GM18858 (cell line): ENCODE data around the gene ZNF365.
"Not testable (repeated sequence)": the region's sequence is repeated elsewhere in the genome, so short reads cannot be mapped to it uniquely, and the experiment has no call there.

ENCODE experiments used
- ATAC-seq: cut with Tn5 transposase; IDR thresholded peaks from one replicate; pipeline ENCODE4 v1.9.1; 2021; ENCODE audit not compliant: unreplicated experiment

Gene ZNF365

DNA sequence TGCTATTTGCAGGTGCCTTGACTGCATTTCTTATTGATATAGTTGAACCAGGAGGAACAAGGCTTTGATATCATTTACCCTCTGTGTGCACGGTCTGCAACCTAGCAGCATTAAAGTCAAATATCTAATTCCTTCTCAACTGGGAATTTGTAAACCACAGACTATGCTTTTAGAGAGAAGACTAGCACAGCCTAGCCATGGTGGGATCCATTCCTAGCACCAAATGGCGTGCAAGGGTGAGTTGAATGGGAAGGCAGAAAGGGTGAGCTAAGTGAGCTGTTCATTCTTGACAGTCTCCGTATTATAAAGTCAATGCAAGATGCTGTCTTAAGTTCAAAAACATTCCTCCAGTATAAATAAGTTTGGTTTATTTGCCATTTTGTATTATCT, 2.9 kb downstream of the ZNF365 start:
- no peak for ATAC-seq

- ATAC-seq, result no peak
These were observed 3.8 kb downstream of the ZNF365 start for GRCh38 chr10:62377966-62378365.

DNA sequence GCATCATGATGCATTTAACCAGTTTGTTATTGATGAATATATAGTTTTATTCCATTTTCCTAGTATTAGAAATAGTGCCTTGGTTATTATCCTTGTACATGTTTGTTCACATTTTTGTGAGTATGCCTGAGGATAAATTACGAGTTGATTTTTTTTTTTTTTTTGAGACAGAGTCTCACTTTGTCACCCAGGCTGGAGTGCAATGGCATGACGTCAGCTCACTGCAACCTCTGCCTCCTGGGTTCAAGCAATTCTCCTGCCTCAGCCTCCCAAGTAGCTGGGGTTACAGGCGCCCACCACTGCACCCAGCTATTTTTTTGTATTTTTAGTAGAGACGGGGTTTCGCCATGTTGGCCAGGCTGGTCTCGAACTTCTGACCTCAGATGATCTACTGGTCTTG, 4.7 kb downstream of the ZNF365 start:
- not testable (repeated sequence) for ATAC-seq

- no peak for ATAC-seq
These were observed 5.2 kb downstream of the ZNF365 start for GRCh38 chr10:62379394-62379793.

DNA sequence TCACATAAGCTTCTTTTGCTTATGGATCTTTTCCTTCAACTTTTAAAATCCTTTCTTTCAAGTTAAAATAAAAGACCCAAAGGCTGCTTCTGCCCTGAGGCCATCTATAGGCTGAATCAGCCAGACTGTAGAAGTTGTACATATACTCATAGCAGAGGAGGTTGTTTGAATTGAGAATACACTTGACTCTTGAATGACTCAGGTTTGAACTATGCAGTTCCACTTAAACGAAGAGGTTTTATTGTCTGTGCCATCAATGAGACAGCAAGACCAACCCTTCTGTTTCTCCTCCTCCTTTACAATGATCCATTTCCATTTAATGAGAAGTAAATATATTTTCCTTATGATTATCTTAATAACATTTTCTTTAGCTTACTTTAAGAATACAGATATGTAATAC, 5.8 kb downstream of the ZNF365 start:
- no peak for ATAC-seq

DNA sequence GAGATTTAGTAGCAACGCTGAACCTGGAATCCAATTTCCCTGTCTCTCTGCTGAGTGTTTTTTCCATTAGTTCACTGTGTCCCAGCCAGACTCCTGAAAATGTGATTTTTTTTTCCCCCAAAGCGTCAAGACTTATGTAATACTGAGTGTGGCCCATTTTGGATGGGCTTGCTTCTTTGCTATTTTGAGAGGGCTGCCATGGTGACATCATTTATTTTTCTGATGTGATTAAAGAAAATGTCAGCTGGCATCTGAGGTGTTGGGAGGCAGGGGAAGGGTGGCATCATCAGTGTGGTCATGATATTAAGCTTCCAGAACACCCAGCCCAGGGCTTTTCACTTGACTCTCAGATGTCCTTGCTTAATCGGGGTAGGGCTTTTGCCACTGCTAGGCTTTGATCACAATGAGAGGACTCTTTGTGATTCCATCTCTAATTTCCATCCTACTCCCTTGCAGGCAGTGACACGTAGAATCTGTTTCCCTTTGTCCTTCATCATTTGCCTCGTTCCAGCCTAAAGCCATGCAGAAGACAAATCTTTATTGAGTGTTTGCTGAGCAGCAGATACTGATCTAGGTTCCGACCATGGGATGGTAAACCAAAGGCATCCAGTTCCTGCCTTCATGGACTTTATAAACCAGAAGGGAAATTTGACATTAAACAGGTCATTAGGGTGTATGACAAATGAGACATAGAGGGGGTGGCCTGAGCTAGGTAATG, 7.4 kb downstream of the ZNF365 start:
- no peak for ATAC-seq

GRCh38 chr10:62382831-62383230, 8.7 kb downstream of the ZNF365 start:
- no peak for ATAC-seq

- peak; percentile 85 for ATAC-seq
These were observed 9.9 kb downstream of the ZNF365 start for GRCh38 chr10:62384057-62384446.

DNA sequence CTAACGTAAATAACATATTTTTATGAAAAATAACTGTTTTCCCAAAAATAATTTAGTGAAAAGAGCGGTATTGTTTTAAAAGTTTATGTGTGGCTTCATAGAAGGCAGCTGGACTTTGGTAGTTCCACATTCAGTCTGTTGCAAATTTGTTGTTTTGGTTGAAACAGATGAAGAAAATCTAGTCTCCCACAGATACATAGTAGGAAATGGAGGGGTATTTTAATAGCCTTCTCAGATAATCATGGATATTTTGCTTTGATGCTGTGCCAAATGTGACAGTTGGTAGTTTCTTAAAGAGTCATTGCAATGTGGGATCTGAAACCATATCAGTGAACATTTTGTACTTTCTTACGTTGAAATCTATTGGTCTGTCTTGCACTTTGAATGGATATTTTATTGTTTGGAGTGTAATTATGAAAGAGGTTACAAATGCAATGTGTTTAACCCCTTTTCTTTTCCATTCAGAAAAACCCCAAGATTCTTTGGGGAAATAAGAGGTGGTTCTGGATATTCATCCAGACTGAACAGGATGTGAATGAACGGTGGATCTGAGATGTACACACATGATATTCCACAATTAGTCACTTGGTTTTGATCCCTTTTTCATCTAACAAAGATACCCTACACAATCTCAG, 10.4 kb downstream of the ZNF365 start:
- ATAC-seq, result no peak

DNA sequence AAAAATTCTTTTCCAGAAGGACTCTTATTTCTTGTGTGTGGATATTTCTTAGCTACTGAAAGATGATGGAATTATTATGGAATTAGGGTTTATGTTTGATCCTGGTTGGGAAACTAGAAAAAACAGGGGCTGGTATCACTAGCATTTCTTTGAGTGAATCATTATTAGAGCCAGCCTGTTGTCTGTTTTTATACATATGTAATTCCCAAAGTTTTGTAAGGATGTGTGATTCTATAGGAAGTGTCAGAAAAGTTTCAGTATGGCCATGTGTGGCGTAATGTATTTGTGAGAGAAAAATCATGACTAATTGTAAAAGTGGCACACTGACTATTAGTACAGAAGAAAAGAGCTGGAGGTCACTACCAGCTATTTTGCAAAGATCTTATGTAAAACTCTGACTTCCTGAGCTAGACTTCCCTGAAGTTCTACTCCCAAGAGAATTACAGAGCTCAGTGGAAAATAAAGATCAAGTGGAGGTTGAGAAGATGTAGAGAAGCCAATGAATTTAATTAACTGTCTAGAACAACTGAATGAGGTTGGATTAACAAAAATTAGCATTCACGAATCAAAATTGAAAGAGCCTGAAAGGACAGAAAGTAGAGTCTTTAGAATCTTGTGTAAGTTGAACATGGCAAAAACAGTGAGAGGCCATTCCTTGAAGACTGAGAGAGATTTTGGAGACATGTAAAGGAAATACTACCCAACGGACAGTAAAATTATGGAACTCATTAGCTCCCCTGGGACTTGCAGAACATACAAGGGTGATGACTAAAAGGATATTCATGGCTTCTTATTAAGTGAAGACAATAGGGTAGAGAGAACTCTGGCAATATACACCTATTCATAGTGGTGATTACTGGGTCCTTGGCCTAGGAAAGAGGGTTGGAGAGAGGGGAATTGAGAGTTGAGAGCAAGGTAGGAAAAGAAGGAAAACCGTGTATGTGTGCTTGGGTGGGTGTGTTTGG, 12.5 kb downstream of the ZNF365 start:
- ATAC-seq, result no peak

GRCh38 chr10:62388328-62388727, 14.2 kb downstream of the ZNF365 start:
- no peak for ATAC-seq

DNA sequence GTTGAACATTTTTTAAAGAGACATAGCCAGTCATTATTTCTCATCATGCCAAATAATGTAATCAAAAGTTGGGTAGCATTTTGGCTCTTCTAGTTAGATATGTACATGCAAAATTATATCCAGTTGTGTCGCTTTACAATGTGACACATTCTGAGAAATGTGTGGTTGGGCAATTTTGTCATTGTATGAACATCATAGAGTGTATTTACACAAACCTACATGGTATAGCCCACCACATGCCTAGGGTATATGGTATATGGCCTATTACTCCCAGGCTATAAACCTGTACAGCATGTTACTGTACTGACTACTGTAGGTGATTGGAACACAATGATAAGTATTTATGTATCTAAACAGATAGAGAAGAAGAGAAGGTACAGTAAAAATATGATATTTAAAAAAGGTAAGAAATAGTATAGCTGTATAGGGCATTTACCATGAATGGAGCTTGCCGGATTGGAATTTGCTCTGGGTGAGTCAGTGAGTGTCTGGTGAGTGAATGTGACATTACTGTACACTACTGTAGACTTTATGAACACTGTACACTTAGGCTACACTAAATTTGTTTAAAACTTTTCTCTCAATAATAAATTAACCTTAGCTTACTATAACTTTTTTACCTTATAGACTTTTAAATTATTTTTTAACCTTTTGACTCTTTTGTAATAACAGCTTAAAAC, 16.5 kb downstream of the ZNF365 start:
- ATAC-seq, result no peak

- ATAC-seq, result no peak
These were observed 19.1 kb downstream of the ZNF365 start for GRCh38 chr10:62393237-62393636.

DNA sequence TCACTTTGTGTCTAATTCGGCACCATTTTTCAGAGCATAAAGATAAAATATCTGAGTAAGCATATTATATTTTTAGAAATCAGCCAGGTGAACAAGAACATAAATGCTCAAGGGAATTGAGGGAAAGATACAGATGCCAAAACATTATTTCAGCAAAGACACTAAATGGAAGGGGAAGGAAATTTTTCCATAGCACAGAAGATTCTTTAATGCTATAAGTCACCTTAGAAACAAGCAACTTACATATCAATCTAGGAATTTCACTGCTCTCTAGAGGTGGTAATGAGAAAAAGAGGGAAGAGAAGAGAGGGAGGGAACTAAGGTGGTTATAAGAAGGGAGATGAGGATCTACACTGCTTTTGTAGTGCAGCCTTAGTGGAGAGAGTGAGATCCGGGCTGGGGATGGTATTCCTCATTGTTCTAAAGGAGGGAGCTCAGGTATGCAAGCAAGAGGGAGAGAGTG, 20.4 kb downstream of the ZNF365 start:
- no peak for ATAC-seq

DNA sequence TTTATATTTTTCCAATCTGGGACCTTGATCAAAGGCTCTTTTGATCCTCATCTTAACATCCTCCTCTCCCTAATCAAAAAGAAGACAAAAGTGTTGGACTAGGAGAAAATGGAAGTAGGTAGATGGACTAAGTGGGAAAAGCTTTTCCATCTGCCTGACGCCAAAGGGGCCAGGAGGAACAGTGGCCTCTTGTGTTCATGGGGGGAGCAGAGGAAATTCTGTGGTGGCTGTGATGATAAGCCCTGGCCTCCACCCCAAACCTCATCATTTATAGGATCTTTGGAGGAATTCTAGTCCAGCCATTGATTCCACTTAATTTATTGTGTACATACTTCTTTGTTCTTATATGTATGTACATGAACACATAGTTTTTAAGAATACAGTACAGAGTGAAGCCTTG, 21.7 kb downstream of the ZNF365 start:
- no peak for ATAC-seq

DNA sequence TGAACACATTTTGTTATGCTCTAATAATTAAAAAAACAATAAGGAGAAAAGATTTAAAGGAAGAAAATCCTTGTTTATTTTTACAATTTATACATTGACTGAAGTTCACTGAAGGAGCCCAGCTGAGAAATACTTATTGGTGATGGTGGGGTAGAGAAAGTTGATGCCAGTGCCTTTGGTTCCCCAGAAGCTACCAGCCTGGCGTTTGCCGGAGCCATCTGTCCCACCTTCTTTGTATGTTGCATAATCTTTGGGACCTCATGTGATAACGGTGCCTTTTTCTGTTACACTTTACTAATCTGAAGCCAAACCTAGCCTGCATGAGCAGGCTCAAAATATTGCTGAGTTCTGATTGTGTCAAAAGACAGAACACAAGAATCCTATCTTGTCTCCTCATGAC, 22.7 kb downstream of the ZNF365 start:
- no peak for ATAC-seq

DNA sequence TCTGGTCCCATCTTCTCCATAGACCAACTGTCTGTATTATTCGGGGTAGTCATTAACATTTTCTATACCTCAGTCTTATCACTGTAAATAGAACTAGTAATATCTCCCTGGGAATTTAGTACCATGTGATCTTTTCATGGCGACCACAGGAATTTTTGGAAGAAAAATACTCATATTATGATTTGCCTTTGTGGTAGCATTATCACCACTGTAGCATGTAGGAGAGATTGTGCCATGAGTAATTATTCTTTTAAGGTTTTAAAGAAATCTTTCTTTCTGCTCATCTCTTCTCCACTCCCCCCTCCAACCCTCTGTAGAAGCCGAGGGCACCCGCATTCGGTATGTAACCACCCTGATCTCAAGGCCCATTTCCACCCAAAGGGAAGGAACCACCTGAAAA, 25.0 kb downstream of the ZNF365 start:
- no peak for ATAC-seq

DNA sequence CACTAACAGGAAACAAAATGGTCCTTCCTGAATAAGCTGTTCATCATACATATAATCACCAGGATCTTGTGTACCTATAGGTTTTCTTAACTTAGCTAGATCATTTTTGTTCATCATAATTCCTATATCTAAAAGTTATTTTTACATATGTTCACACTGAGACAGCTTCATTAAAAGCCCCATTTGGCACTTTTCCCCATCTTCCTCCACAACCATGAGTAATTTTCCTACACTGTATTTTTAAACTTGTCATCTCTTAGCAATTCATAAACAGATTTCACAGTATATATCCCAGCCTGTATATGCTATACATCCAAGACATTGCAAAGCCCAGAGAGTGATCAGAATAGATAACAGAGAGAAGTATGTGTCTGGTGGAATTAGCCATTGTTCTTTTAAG, 28.3 kb downstream of the ZNF365 start:
- no peak for ATAC-seq

- ATAC-seq, result not testable (repeated sequence)
These were observed 36.4 kb downstream of the ZNF365 start for GRCh38 chr10:62410528-62410927.

DNA sequence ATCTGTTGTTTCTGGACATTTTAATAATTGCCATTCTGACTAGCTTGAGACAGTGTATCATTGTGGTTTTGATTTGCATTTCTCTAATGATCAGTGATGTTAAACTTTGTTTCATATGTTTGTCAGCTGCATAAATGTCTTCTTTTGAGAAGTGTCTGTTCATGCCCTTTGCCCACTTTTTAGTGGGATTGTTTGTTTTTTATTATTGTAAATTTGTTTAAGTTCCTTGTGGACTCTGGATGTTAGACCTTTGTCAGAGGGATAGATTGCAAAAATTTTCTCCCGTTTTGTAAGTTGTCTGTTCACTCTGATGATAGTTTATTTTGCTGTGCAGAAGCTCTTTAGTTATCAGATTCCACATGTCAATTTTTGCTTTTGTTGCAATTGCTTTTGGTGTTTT, 36.8 kb downstream of the ZNF365 start:
- ATAC-seq, result not testable (repeated sequence)

DNA sequence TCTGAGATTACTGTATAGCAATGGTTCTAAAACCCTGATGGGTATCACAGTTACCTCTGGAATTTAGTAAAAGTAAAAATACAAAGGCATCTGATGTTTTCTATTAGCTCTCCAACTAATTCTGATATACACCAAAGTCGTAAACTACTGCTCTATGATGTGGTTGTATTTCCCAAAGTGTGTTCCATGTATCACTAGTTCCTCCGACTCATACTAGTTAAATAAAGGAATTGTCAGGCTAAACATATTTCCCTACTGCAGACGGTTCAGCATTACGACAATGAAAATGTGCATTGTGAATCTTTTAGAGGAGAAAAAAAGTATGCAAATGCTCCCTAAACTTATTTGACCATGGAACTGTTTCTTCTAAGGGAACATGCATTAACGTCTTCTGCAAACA, 38.9 kb downstream of the ZNF365 start:
- no peak for ATAC-seq
